ENCODE data around the gene CPA5.

CPA5 gene

GRCh38 chr7:130379532-130379920 is 34.9 kb downstream of the CPA5 start:
- peak; percentile 55 for DNase-seq (ENCODE audit: low spot score)

- peak; percentile 67 for DNase-seq (ENCODE audit: low spot score)
Observed at GRCh38 chr7:130379921-130380860, 35.6 kb downstream of the CPA5 start, which contains the start of gene CPA1. Gene CPA1, plus strand, starts transcription at chr7:130380494. Its CDS starts 27 bp downstream, at chr7:130380521.

- no peak for DNase-seq (ENCODE audit: low spot score)
Observed at GRCh38 chr7:130380861-130381455, 36.3 kb downstream of the CPA5 start.

GRCh38 chr7:130381468-130382312 is 37.1 kb downstream of the CPA5 start:
- no peak for DNase-seq (ENCODE audit: low spot score)

- DNase-seq (ENCODE audit: low spot score): no peak
Observed at GRCh38 chr7:130383187-130383980, 38.8 kb downstream of the CPA5 start.

GRCh38 chr7:130384371-130384801 is 39.8 kb downstream of the CPA5 start:
- DNase-seq (ENCODE audit: low spot score): no peak

GRCh38 chr7:130384841-130385599 is 40.4 kb downstream of the CPA5 start:
- no peak for DNase-seq (ENCODE audit: low spot score)

- DNase-seq (ENCODE audit: low spot score): no peak
Observed at GRCh38 chr7:130385600-130386066, 41.0 kb downstream of the CPA5 start.

- peak; percentile 48 for DNase-seq (ENCODE audit: low spot score)
Observed at GRCh38 chr7:130386876-130387275, 42.3 kb downstream of the CPA5 start.

GRCh38 chr7:130387306-130387627 is 42.7 kb downstream of the CPA5 start:
- DNase-seq (ENCODE audit: low spot score): no peak

- no peak for DNase-seq (ENCODE audit: low spot score)
Observed at GRCh38 chr7:130387628-130388403, 43.2 kb downstream of the CPA5 start.

GRCh38 chr7:130388671-130389070 is 44.1 kb downstream of the CPA5 start:
- DNase-seq (ENCODE audit: low spot score): no peak

GRCh38 chr7:130390486-130390885 is 45.9 kb downstream of the CPA5 start:
- DNase-seq (ENCODE audit: low spot score): no peak

GRCh38 chr7:130393101-130393561 is 48.5 kb downstream of the CPA5 start:
- no peak for DNase-seq (ENCODE audit: low spot score)

GRCh38 chr7:130393841-130394411 is 49.3 kb downstream of the CPA5 start:
- no peak for DNase-seq (ENCODE audit: low spot score)

GRCh38 chr7:130394421-130395195 is 50.0 kb downstream of the CPA5 start:
- DNase-seq (ENCODE audit: low spot score): no peak

GRCh38 chr7:130395421-130395820 is 50.8 kb downstream of the CPA5 start:
- DNase-seq (ENCODE audit: low spot score): no peak

- DNase-seq (ENCODE audit: low spot score): no peak
Observed at GRCh38 chr7:130396109-130396508, 51.5 kb downstream of the CPA5 start.

Data from left forelimb (tissue), 1 donor.